ENCODE results near the gene PDC.

- TF ChIP-seq POLR2A (IDR thresholded peaks at IDR 0.05; ENCODE audit: low read depth, low read length): no peak
- TF ChIP-seq TAF1 (IDR thresholded peaks at IDR 0.05; ENCODE audit: low read depth, low read length): no peak
- TF ChIP-seq POLR2AphosphoS5 (IDR thresholded peaks at IDR 0.05; ENCODE audit: low read depth, low read length): no peak
- TF ChIP-seq SPI1 (IDR thresholded peaks at IDR 0.05; ENCODE audit: low read depth, low read length): no peak
- TF ChIP-seq PAX5 (IDR thresholded peaks at IDR 0.05; ENCODE audit: insufficient read depth, low read length, severe bottlenecking): no peak
- no peak for TF ChIP-seq POU2F2 (IDR thresholded peaks at IDR 0.05; ENCODE audit: low read depth, low read length)
Observed at GRCh38 chr1:186420923-186421322, 40.0 kb downstream of the PDC start.

Data from GM12891 (cell line).